ENCODE data around the gene ITPRIPL2. TPM values are rescaled to one million over a fixed set of nuclear protein-coding genes. Genes with fewer than 3 reads are reported as not detected.

Gene ITPRIPL2
- total RNA-seq, 4 donors from 2014 or later, result 13.3 to 18.9 (median 18.5) TPM

DNA sequence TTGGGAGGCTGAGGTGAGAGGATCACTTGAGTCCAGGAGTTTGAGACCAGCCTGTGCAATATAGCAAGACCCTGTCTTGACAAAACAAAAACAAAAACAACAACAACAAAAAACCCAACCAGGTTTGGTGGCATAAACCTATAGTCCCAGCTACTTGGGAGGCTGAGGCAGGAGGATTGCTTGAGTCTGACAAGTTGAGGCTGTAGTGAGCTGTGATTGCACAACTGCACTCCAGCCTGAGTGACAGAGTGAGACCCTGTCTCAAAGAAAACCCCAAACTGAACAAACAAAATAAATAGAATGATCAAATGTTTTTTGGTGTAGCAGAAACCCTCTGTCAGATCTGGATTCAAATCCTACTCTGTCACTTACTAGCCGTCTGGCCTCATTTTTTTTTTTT, 38.3 kb downstream of the ITPRIPL2 start:
- Histone ChIP-seq H3K9me3 (no peaks in the 10 kb centered on the region), H3K4me3 (no peak overlapping the region), H3K27ac (no peak overlapping the region), H3K27me3 (no peaks in the 10 kb centered on the region), H3K4me1 (no peaks in the 10 kb centered on the region), H3K36me3 (no peaks in the 10 kb centered on the region)
- intact Hi-C loops (cut with DNase I; ENCODE audit: low total_unique reads), result no loop called here
- no peak for TF ChIP-seq POLR2A (IDR thresholded peaks at IDR 0.05)
- TF ChIP-seq, protein P1, sequence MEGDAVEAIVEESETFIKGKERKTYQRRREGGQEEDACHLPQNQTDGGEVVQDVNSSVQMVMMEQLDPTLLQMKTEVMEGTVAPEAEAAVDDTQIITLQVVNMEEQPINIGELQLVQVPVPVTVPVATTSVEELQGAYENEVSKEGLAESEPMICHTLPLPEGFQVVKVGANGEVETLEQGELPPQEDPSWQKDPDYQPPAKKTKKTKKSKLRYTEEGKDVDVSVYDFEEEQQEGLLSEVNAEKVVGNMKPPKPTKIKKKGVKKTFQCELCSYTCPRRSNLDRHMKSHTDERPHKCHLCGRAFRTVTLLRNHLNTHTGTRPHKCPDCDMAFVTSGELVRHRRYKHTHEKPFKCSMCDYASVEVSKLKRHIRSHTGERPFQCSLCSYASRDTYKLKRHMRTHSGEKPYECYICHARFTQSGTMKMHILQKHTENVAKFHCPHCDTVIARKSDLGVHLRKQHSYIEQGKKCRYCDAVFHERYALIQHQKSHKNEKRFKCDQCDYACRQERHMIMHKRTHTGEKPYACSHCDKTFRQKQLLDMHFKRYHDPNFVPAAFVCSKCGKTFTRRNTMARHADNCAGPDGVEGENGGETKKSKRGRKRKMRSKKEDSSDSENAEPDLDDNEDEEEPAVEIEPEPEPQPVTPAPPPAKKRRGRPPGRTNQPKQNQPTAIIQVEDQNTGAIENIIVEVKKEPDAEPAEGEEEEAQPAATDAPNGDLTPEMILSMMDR (IDR thresholded peaks at IDR 0.05 in 4 of 5, conservative IDR thresholded peaks at IDR 0.05 in 1 of 5), result no peak
- in situ Hi-C loops (cut with MboI; ENCODE audit: low sequenced_read_pairs in 4 of 4), result no loop called here
- DNase-seq (no peak), ATAC-seq (no peak)

DNA sequence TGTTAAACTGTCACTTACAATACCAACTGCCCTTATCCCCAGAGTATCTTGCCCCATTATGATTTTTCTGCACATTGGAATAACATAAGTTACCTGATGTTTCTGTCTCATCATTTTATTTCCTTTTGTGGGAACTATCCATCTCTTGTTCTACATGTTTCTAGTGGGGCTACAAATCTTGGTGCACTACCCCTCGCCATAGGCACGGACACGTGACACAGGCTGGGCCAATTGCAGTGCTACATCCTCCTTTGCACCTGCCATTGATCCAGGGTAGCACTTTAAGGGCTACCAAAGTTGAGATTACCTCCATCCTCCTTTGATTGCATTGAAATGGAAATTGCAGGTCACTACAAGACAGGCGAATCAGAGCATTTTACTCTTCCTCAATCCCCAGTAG, 40.1 kb downstream of the ITPRIPL2 start:
- no peak for TF ChIP-seq POLR2A (IDR thresholded peaks at IDR 0.05)
- TF ChIP-seq, protein P1 (IDR thresholded peaks at IDR 0.05 in 4 of 5, conservative IDR thresholded peaks at IDR 0.05 in 1 of 5), result no peak
- Histone ChIP-seq H3K4me3 (no peak overlapping the region), H3K27me3 (no peaks in the 10 kb centered on the region), H3K9me3 (no peaks in the 10 kb centered on the region), H3K36me3 (no peaks in the 10 kb centered on the region), H3K27ac (no peak overlapping the region), H3K4me1 (no peaks in the 10 kb centered on the region)
- in situ Hi-C loops (cut with MboI; ENCODE audit: low sequenced_read_pairs in 4 of 4), result no loop called here
- ATAC-seq (no peak), DNase-seq (no peak)
- intact Hi-C loops (cut with DNase I; ENCODE audit: low total_unique reads), result no loop called here

DNA sequence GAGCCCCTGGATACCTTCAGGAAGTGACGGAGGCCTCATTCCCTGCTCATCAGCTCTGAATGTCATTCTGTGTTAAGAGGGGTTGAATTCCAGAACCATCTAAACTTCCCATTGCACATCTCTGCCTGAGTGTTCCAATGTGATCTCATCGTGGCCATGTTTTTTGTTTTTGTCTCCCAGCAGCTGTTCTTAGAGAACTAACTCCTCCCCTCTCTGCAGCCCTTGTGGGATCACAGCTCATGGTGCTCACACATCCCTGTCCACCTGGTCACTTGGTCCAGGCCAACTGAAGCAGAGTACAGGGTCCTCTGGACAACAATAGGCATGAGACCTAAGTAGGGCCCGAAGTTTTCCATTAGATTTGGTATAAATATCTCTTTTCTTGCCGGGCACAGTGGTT, 48.3 kb downstream of the ITPRIPL2 start:
- intact Hi-C loops (cut with DNase I; ENCODE audit: low total_unique reads), result no loop called here
- Histone ChIP-seq H3K36me3 (no peaks in the 10 kb centered on the region), H3K4me1 (no peaks in the 10 kb centered on the region), H3K27me3 (no peaks in the 10 kb centered on the region), H3K9me3 (no peaks in the 10 kb centered on the region), H3K27ac (no peak overlapping the region), H3K4me3 (no peak overlapping the region)
- ATAC-seq (no peak), DNase-seq (no peak)
- in situ Hi-C loops (cut with MboI; ENCODE audit: low sequenced_read_pairs in 4 of 4), result loop anchor here in 2 of 4 donors (10.0 kb wide), 2 partner anchors 57 to 67 kb away; no protein-coding TSS in a partner anchor
- no peak for TF ChIP-seq POLR2A (IDR thresholded peaks at IDR 0.05)
- TF ChIP-seq, protein P1 (IDR thresholded peaks at IDR 0.05 in 4 of 5, conservative IDR thresholded peaks at IDR 0.05 in 1 of 5), result no peak

DNA sequence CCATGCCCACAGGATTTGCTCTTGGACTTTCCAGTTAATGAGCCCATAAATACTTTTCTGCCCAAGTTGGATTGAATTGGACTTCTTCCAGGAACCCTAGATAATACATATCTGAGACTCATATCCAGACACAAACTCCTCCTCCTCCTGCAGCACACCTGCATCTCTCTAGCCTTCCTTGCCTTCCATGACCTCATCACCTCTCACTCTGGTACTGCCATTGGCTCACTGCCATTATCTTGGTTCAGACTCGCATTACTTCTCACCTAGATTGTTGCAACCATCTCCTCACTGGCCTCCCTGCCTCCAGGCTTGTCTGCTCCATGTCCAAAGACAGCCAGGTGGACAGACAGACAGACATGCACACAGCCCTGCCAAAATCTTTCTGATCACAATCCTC, 49.5 kb downstream of the ITPRIPL2 start:
- Histone ChIP-seq H3K27me3 (peaks cover 0 to 5% (median 0%) of the 10 kb centered on the region in 3 donors), H3K27ac (no peak overlapping the region), H3K36me3 (no peaks in the 10 kb centered on the region), H3K4me1 (peaks cover 0 to 6% of the 10 kb centered on the region in 2 donors), H3K4me3 (no peak overlapping the region), H3K9me3 (no peaks in the 10 kb centered on the region)
- in situ Hi-C loops (cut with MboI; ENCODE audit: low sequenced_read_pairs in 4 of 4) (loop anchor here in 2 of 4 donors (10.0 kb wide), 2 partner anchors 58 to 68 kb away; no protein-coding TSS in a partner anchor), intact Hi-C loops (cut with DNase I; ENCODE audit: low total_unique reads) (no loop called here)
- DNase-seq (no peak), ATAC-seq (no peak)
- TF ChIP-seq, protein P1 (IDR thresholded peaks at IDR 0.05 in 4 of 5, conservative IDR thresholded peaks at IDR 0.05 in 1 of 5), result no peak
- no peak for TF ChIP-seq POLR2A (IDR thresholded peaks at IDR 0.05)

DNA sequence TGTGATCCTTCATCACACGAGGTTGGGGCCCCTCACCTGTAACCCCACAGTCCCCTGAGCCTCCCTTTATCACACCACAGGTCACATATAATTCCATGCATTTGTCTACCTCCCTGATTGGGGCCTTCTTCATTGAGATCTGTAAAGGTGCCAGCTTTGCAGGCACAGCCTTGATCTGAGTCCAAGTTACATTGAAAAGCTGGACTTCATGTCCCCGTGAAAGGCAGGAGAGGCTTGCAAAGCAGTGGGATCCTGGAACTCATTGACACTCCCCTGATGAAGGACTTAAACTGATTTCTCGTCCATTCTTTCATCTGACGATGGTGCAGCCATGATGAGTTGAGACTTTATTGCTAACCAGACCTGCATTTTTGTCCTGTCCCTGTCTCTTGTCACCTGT, 50.5 kb downstream of the ITPRIPL2 start:
- H3K4me1 ChIP-seq, result peaks cover 0 to 13% of the 10 kb centered on the region in 2 donors
- H3K36me3 ChIP-seq, result no peaks in the 10 kb centered on the region
- H3K27me3 ChIP-seq, result peaks cover 7 to 16% (median 7%) of the 10 kb centered on the region in 3 donors
- H3K4me3 ChIP-seq, result no peak overlapping the region
- H3K27ac ChIP-seq, result no peak overlapping the region
- no peak for TF ChIP-seq POLR2A (IDR thresholded peaks at IDR 0.05)
- TF ChIP-seq, protein P1 (IDR thresholded peaks at IDR 0.05 in 4 of 5, conservative IDR thresholded peaks at IDR 0.05 in 1 of 5), result no peak
- H3K9me3 ChIP-seq, result no peaks in the 10 kb centered on the region
- intact Hi-C loops (cut with DNase I; ENCODE audit: low total_unique reads) (no loop called here), in situ Hi-C loops (cut with MboI; ENCODE audit: low sequenced_read_pairs in 4 of 4) (loop anchor here in 2 of 4 donors (10.0 kb wide), 2 partner anchors 59 to 69 kb away; no protein-coding TSS in a partner anchor)
- DNase-seq (no peak), ATAC-seq (no peak)
